Measurements from ENCODE around the gene COX7A2. TPM values are rescaled to one million over a fixed set of nuclear protein-coding genes. Genes with fewer than 3 reads are reported as not detected.

COX7A2 gene
- total RNA-seq, 1 experiment from 2014 or later: 516 TPM

DNA sequence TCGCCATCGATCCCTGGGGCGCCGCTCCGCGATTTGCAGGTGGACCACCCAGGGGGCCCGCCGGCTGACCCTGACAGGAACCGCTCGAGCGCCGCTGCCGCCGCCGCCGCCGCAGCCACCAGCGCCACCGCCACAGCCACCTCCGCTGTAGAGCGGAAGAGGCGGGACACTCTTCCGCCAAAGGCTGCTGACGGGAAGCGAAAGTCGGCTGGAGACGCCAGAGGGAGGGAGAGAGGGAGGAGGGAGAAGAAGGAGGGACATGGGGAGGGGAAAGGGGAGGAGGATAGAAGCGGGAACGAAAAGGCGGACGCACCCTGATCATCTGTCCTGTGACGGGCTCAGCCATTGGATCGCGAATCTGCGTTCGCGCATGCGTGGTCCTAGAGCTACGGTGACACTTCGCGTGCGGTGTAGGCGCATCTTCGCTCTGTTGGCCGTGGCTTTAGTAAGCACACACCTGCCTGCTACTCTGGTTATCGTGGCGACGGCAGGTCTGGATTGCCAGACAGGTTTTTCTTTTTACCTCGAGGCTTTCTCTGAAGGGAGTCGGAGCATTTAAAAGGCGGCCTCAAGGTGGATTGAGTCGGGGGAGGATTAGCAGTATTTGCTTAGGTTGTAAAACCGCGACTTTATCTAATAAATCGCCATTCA is 41.2 kb upstream of the COX7A2 start, which contains the start of gene TMEM30A:
TSS of gene TMEM30A (minus strand) at position 161 of the 651 bp plus-strand sequence. CDS start at position 7, 154 bp downstream.
- H4K91ac ChIP-seq (ENCODE audit: insufficient read length, low read depth, low read length): no peak within 1 kb of the TSS
- no peak within 1 kb of the TSS for H2AK5ac ChIP-seq (ENCODE audit: insufficient read length, low read length)
- H3K4me1 ChIP-seq (ENCODE audit: insufficient read depth, low read length): 0 out of 2 replicates have a peak, but pooled peaks cover 1% of the 10 kb centered on the region
- TF ChIP-seq CTCF (conservative IDR thresholded peaks at IDR 0.05): no peak
- WGBS (ENCODE audit: extremely low coverage, insufficient read length, low lambda C conversion rate): no CpG with 5 or more reads among the region's 55 CpGs
- Mint-ChIP-seq H3K27me3 (ENCODE audit: low read depth) (no peaks in the 10 kb centered on the region), H3K36me3 (ENCODE audit: insufficient read depth in 1 of 3, low read depth in 3 of 3) (peaks cover 0 to 4% (median 2%) of the 10 kb centered on the region in 3 experiments; a peak in 2 of 7 replicates), H3K27ac (no peak within 1 kb of the TSS), H3K4me3 (no peak within 1 kb of the TSS), H3K9me3 (no peaks in the 10 kb centered on the region), H3K4me1 (peaks cover 33 to 38% of the 10 kb centered on the region in 2 experiments)
- no peak within 1 kb of the TSS for H2AFZ ChIP-seq (ENCODE audit: low read length)
- no peak within 1 kb of the TSS for H4K8ac ChIP-seq (replicated peaks; ENCODE audit: insufficient read length, low read depth, low read length)
- H3T11ph ChIP-seq (ENCODE audit: low read length): no peak within 1 kb of the TSS
- no peak within 1 kb of the TSS for H3K4ac ChIP-seq (ENCODE audit: low read depth, low read length)
- no peaks in the 10 kb centered on the region for H3K23me2 ChIP-seq (ENCODE audit: insufficient read length, low read depth, low read length, poor library complexity, severe bottlenecking)
- no peak within 1 kb of the TSS for H3K56ac ChIP-seq (ENCODE audit: insufficient read length, low read depth, low read length)
- H4K5ac ChIP-seq (ENCODE audit: insufficient read length, low read depth, low read length): no peak within 1 kb of the TSS
- no peak within 1 kb of the TSS for H2BK12ac ChIP-seq (ENCODE audit: insufficient read length, low read depth, low read length)
- no peaks in the 10 kb centered on the region for H4K20me1 ChIP-seq (ENCODE audit: control insufficient read depth, insufficient read depth, insufficient read length)
- H3K18ac ChIP-seq (ENCODE audit: insufficient read length, low read depth, low read length): no peak within 1 kb of the TSS
- H3K23ac ChIP-seq (ENCODE audit: insufficient read length, low read depth, low read length): no peak within 1 kb of the TSS
- no peak within 1 kb of the TSS for H2BK120ac ChIP-seq (ENCODE audit: low read depth, low read length, poor library complexity, severe bottlenecking)
- H2BK20ac ChIP-seq (ENCODE audit: low read depth, low read length, poor library complexity, severe bottlenecking): no peak within 1 kb of the TSS
- H2BK15ac ChIP-seq (ENCODE audit: low read depth, low read length): no peak within 1 kb of the TSS
- H3K27me3 ChIP-seq (ENCODE audit: insufficient read depth, low read length): no peaks in the 10 kb centered on the region
- peak; percentile 99 for DNase-seq
- H3K9me3 ChIP-seq (ENCODE audit: control insufficient read depth, low read depth, low read length): no peaks in the 10 kb centered on the region
- H3K14ac ChIP-seq (ENCODE audit: insufficient read depth, low read length): peak within 1 kb of the TSS; percentile 70
- no peak within 1 kb of the TSS for H3K27ac ChIP-seq (ENCODE audit: insufficient read length, low read depth, low read length)
- H3K79me2 ChIP-seq (ENCODE audit: insufficient read depth, low read length): peaks cover 13% of the 10 kb centered on the region; the same call in 1 of the 2 replicates
- H2BK5ac ChIP-seq (ENCODE audit: insufficient read length, low read length): no peak within 1 kb of the TSS
- H3K79me1 ChIP-seq (ENCODE audit: insufficient read depth, low read depth, low read length, poor library complexity, severe bottlenecking): no peaks in the 10 kb centered on the region
- H3K9ac ChIP-seq (ENCODE audit: extremely low read depth, insufficient read length, low read length): peak within 1 kb of the TSS; percentile 87
- H3K4me2 ChIP-seq (ENCODE audit: insufficient read depth, insufficient read length, low read length): peak within 1 kb of the TSS; percentile 92
